ENCODE data around the gene NOD1. TPM values are rescaled to one million over a fixed set of nuclear protein-coding genes. Genes with fewer than 3 reads are reported as not detected.

The NOD1 gene
- total and polyA plus RNA-seq, 2 of the 13 experiments (the other 11 are each of a cell fraction or from before 2014, with no cell fraction given): 1.7 to 2.9 TPM

DNA sequence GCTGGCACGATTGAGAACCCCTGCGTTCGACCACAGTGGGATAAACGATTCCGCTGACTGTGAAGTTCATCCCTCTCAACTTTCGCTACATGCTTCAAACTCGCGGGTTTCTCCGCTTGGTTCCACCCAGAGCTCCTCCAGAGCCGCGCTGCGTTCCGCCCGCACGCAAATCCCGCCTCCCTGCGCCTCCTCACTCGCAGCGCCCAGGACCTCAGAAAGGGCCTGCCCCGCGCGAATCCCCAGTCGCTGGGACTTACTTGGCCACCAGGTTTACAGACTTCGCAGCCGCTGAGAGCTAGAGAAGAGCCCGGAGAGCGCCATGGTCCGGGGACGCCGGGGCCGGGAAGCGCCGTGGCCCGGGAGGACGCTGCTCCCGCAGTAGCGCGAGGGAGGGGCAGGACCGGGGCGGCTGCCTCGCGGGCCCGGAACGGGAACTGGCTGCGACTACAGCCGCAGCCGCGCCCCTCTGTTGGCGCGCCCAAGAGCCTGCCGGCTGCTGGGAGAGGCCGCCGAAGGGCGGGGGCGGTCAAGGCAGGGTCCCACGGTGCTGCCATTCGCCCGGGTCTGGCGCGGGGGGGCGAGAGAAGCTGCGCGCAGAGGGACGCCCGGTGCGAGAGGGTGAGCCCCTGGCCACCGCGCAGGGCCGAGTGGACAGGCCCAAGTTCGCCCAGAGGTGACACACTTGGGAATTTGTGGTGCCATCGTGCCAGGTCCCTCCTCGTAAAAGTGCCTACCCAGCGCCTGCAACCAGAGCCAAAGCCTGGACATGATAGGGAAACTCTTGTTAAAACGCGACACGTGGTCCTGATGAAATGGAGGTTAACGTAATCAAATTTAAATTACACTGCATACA, at the start of gene NOD1 (continued):
- TF ChIP-seq, protein P1, sequence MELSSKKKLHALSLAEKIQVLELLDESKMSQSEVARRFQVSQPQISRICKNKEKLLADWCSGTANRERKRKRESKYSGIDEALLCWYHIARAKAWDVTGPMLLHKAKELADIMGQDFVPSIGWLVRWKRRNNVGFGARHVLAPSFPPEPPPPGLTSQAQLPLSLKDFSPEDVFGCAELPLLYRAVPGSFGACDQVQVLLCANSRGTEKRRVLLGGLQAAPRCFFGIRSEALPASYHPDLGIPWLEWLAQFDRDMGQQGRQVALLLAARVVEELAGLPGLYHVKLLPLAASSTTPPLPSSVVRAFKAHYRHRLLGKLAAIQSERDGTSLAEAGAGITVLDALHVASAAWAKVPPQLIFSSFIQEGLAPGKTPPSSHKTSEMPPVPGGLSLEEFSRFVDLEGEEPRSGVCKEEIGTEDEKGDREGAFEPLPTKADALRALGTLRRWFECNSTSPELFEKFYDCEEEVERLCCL (CRISPR knock-in tag; IDR thresholded peaks at IDR 0.05; ENCODE audit: borderline replicate concordance): no peak
- TF ChIP-seq, protein P2, sequence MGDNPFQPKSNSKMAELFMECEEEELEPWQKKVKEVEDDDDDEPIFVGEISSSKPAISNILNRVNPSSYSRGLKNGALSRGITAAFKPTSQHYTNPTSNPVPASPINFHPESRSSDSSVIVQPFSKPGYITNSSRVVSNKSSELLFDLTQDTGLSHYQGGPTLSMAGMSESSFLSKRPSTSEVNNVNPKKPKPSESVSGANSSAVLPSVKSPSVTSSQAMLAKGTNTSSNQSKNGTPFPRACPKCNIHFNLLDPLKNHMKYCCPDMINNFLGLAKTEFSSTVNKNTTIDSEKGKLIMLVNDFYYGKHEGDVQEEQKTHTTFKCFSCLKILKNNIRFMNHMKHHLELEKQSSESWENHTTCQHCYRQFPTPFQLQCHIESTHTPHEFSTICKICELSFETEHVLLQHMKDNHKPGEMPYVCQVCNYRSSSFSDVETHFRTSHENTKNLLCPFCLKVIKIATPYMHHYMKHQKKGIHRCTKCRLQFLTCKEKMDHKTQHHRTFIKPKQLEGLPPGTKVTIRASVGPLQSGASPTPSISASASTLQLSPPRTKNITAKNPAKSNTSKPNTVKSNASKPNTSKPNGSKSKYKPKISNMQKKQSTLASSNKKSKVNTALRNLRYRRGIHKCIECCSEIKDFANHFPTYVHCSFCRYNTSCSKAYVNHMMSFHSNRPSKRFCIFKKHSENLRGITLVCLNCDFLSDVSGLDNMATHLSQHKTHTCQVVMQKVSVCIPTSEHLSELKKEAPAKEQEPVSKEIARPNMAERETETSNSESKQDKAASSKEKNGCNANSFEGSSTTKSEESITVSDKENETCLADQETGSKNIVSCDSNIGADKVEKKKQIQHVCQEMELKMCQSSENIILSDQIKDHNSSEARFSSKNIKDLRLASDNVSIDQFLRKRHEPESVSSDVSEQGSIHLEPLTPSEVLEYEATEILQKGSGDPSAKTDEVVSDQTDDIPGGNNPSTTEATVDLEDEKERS (CRISPR knock-in tag; IDR thresholded peaks at IDR 0.05): no peak
- TF ChIP-seq, protein P3, sequence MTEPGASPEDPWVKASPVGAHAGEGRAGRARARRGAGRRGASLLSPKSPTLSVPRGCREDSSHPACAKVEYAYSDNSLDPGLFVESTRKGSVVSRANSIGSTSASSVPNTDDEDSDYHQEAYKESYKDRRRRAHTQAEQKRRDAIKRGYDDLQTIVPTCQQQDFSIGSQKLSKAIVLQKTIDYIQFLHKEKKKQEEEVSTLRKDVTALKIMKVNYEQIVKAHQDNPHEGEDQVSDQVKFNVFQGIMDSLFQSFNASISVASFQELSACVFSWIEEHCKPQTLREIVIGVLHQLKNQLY (CRISPR knock-in tag; IDR thresholded peaks at IDR 0.05): no peak
- TF ChIP-seq CCAR2 (optimal IDR thresholded peaks at IDR 0.05; ENCODE audit: low read depth, low read length) (no peak), CENPT (CRISPR knock-in tag; IDR thresholded peaks at IDR 0.05; ENCODE audit: low read depth) (0 out of 2 replicates have a peak, but pooled peaks have one; percentile 50), SOX6 (IDR thresholded peaks at IDR 0.05) (no peak), SOX6 (CRISPR knock-in tag; IDR thresholded peaks at IDR 0.05) (0 out of 2 replicates have a peak, but pooled peaks have one; percentile 6), RFXANK (CRISPR knock-in tag; IDR thresholded peaks at IDR 0.05) (no peak), AGO1 (IDR thresholded peaks at IDR 0.05; ENCODE audit: low read depth, low read length, poor library complexity, severe bottlenecking) (no peak), ZNF773 (CRISPR knock-in tag; IDR thresholded peaks at IDR 0.05; ENCODE audit: borderline replicate concordance) (0 out of 2 replicates have a peak, but pooled peaks have one; percentile 56), ZNF737 (CRISPR knock-in tag; IDR thresholded peaks at IDR 0.05; ENCODE audit: borderline replicate concordance) (no peak), MED8 (CRISPR knock-in tag; IDR thresholded peaks at IDR 0.05; ENCODE audit: insufficient replicate concordance) (no peak), CAMTA2 (CRISPR knock-in tag; IDR thresholded peaks at IDR 0.05; ENCODE audit: borderline replicate concordance) (peak; percentile 52; the same call in 1 of the 2 replicates), SP4 (CRISPR knock-in tag; IDR thresholded peaks at IDR 0.05) (0 out of 2 replicates have a peak, but pooled peaks have one; percentile 36), MAFF (IDR thresholded peaks at IDR 0.05; ENCODE audit: low read depth, low read length) (no peak), NFE2L1 (CRISPR knock-in tag; IDR thresholded peaks at IDR 0.05; ENCODE audit: borderline replicate concordance) (no peak), CCDC6 (CRISPR knock-in tag; IDR thresholded peaks at IDR 0.05) (peak; percentile 23; the same call in 1 of the 2 replicates), ZBTB21 (CRISPR knock-in tag; IDR thresholded peaks at IDR 0.05) (no peak), NFIB (CRISPR knock-in tag; IDR thresholded peaks at IDR 0.05; ENCODE audit: borderline replicate concordance) (no peak)
- TF ChIP-seq, protein P4, sequence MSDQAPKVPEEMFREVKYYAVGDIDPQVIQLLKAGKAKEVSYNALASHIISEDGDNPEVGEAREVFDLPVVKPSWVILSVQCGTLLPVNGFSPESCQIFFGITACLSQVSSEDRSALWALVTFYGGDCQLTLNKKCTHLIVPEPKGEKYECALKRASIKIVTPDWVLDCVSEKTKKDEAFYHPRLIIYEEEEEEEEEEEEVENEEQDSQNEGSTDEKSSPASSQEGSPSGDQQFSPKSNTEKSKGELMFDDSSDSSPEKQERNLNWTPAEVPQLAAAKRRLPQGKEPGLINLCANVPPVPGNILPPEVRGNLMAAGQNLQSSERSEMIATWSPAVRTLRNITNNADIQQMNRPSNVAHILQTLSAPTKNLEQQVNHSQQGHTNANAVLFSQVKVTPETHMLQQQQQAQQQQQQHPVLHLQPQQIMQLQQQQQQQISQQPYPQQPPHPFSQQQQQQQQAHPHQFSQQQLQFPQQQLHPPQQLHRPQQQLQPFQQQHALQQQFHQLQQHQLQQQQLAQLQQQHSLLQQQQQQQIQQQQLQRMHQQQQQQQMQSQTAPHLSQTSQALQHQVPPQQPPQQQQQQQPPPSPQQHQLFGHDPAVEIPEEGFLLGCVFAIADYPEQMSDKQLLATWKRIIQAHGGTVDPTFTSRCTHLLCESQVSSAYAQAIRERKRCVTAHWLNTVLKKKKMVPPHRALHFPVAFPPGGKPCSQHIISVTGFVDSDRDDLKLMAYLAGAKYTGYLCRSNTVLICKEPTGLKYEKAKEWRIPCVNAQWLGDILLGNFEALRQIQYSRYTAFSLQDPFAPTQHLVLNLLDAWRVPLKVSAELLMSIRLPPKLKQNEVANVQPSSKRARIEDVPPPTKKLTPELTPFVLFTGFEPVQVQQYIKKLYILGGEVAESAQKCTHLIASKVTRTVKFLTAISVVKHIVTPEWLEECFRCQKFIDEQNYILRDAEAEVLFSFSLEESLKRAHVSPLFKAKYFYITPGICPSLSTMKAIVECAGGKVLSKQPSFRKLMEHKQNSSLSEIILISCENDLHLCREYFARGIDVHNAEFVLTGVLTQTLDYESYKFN (CRISPR knock-in tag; conservative IDR thresholded peaks at IDR 0.05): 0 out of 2 replicates have a peak, but pooled peaks have one; percentile 28

Data from HepG2 (cell line).